ENCODE data around the gene GNAS-AS1.

- no peak for TF ChIP-seq TEAD4 (IDR thresholded peaks at IDR 0.05)
- no peak for TF ChIP-seq REST (IDR thresholded peaks at IDR 0.05; ENCODE audit: low read depth)
- no peak for TF ChIP-seq RAD21 (IDR thresholded peaks at IDR 0.05; ENCODE audit: low read depth)
Measured at GRCh38 chr20:58832457-58832856, 18.2 kb downstream of the GNAS-AS1 start.
